ENCODE results near the gene SLC2A6. TPM values are rescaled to one million over a fixed set of nuclear protein-coding genes. Genes with fewer than 3 reads are reported as not detected.

Gene SLC2A6
- total and polyA plus RNA-seq, 10 of the 15 experiments (the other 5 are each of a cell fraction or from before 2014, with no cell fraction given), result 1.1 to 37.9 (median 18.3) TPM

DNA sequence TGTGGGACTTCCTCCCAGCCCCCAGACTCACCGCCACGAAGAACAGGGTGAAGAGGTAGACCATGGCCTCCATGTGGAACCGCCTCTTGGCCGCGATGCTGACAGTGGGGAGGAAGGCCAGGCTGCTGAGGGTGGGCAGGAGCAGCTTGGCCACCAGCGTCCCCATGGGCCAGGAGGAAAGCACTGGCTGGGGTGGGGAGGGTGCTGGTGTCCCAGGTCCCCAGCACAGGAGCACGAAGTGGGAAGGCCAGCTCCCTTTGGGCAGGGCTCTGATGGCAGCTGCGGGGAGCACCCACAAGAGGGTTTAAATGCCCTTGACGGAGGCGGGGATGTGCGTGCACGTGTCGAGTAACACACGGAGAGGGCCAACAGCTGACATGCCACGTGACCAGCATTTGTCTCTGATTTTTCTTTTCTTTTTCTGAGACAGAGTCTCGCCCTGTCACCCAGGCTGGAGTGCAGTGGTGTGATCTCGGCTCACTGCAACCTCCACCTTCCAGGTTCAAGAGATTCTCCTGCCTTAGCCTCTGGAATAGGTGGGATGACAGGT, 45.9 kb upstream of the SLC2A6 start, which contains the start of gene MYMK:
Gene MYMK, minus strand, starts transcription at position 281 of the 550 bp plus-strand sequence. Its CDS starts 115 bp downstream, at position 166.
- CTCF ChIA-PET, result no interaction called here
- BruUV-seq (replicated peaks), result no TSS peak
- intact Hi-C loops (cut with micrococcal nuclease; ENCODE audit: unreplicated experiment), result no loop called here
- Histone ChIP-seq H3K36me3 (ENCODE audit: control insufficient read depth in 2 of 2, insufficient read depth in 2 of 2, low read length in 1 of 2) (no peaks in the 10 kb centered on the region), H2AFZ (ENCODE audit: control insufficient read depth, low read depth, low read length) (no peak within 1 kb of the TSS), H3K4me2 (ENCODE audit: control insufficient read depth, insufficient read depth) (no peak within 1 kb of the TSS), H3K27me3 (replicated peaks in 1 of 2; ENCODE audit: control insufficient read depth in 2 of 2, insufficient read depth in 2 of 2, low read length in 1 of 2) (peaks cover 0 to 8% of the 10 kb centered on the region in 2 experiments; a peak in 3 of 4 replicates), H3K4me1 (ENCODE audit: control insufficient read depth, insufficient read depth, low read length) (no peaks in the 10 kb centered on the region), H4K20me1 (ENCODE audit: control insufficient read depth, insufficient read depth) (no peaks in the 10 kb centered on the region), H3K9me3 (replicated peaks; ENCODE audit: control insufficient read depth, insufficient read depth, low read length) (no peaks in the 10 kb centered on the region), H3K79me2 (ENCODE audit: control insufficient read depth, insufficient read depth, low read length) (no peaks in the 10 kb centered on the region), H3K9ac (ENCODE audit: control insufficient read depth, insufficient read depth, low read length) (no peak within 1 kb of the TSS), H3K4me3 (no peak within 1 kb of the TSS), H3K27ac (ENCODE audit: control insufficient read depth, insufficient read depth) (no peak within 1 kb of the TSS)
- SMC1A ChIA-PET (ENCODE audit: uncharacterized antibody, unreplicated experiment), result no interaction called here
- 17% methylated on average over 17 of the region's 17 CpGs for WGBS (ENCODE audit: insufficient coverage, insufficient replicate concordance, low lambda C conversion rate, missing lambda C conversion rate)
- ATAC-seq, result no peak
- POLR2A ChIA-PET, result no interaction called here
- no peak for DNase-seq (ENCODE audit: low read depth, low spot score)
- FAIRE-seq, result no peak
- RAD21 ChIA-PET (ENCODE audit: unreplicated experiment), result no interaction called here
- in situ Hi-C loops (cut with MboI), result loop anchor here (25.0 kb wide), 1 partner anchor 488 kb away; no protein-coding TSS in a partner anchor
- TF ChIP-seq CHD2 (IDR thresholded peaks at IDR 0.05; ENCODE audit: borderline replicate concordance, low read depth, low read length) (no peak), BHLHE40 (IDR thresholded peaks at IDR 0.05; ENCODE audit: borderline replicate concordance in 1 of 2, low read depth in 2 of 2, low read length in 1 of 2) (0 out of 4 replicates have a peak, but pooled peaks of 1 of the 2 experiments have one; percentile 10)

- RAD21 ChIA-PET (ENCODE audit: unreplicated experiment), result no interaction called here
- FAIRE-seq (no peak), DNase-seq (ENCODE audit: low read depth, low spot score) (no peak), ATAC-seq (no peak)
- BruUV-seq (replicated peaks), result no TSS peak
- Histone ChIP-seq H3K36me3 (ENCODE audit: control insufficient read depth in 2 of 2, insufficient read depth in 2 of 2, low read length in 1 of 2) (no peaks in the 10 kb centered on the region), H3K9ac (ENCODE audit: control insufficient read depth, insufficient read depth, low read length) (no peak overlapping the region), H3K4me3 (no peak overlapping the region), H3K27me3 (replicated peaks in 1 of 2; ENCODE audit: control insufficient read depth in 2 of 2, insufficient read depth in 2 of 2, low read length in 1 of 2) (peaks cover 0 to 6% of the 10 kb centered on the region in 2 experiments; a peak in 3 of 4 replicates), H3K27ac (ENCODE audit: control insufficient read depth, insufficient read depth) (no peak overlapping the region), H4K20me1 (ENCODE audit: control insufficient read depth, insufficient read depth) (no peaks in the 10 kb centered on the region), H3K9me3 (replicated peaks; ENCODE audit: control insufficient read depth, insufficient read depth, low read length) (no peaks in the 10 kb centered on the region), H3K4me2 (ENCODE audit: control insufficient read depth, insufficient read depth) (no peak overlapping the region), H3K4me1 (ENCODE audit: control insufficient read depth, insufficient read depth, low read length) (no peaks in the 10 kb centered on the region), H3K79me2 (ENCODE audit: control insufficient read depth, insufficient read depth, low read length) (no peaks in the 10 kb centered on the region), H2AFZ (ENCODE audit: control insufficient read depth, low read depth, low read length) (no peak overlapping the region)
- SMC1A ChIA-PET (ENCODE audit: uncharacterized antibody, unreplicated experiment), result no interaction called here
- POLR2A ChIA-PET, result no interaction called here
- intact Hi-C loops (cut with micrococcal nuclease; ENCODE audit: unreplicated experiment), result no loop called here
- 11% methylated on average over 5 of the region's 5 CpGs for WGBS (ENCODE audit: insufficient coverage, insufficient replicate concordance, low lambda C conversion rate, missing lambda C conversion rate)
- in situ Hi-C loops (cut with MboI), result no loop called here
- CTCF ChIA-PET, result no interaction called here
- no peak for TF ChIP-seq MLLT1 (IDR thresholded peaks at IDR 0.05)
- no peak for TF ChIP-seq EP300 (IDR thresholded peaks at IDR 0.05; ENCODE audit: borderline replicate concordance in 1 of 2, control insufficient read depth in 1 of 2, low read depth in 2 of 2, low read length in 2 of 2)
- TF ChIP-seq TAF1 (IDR thresholded peaks at IDR 0.05; ENCODE audit: borderline replicate concordance, low read depth, low read length), result no peak
- TF ChIP-seq, protein P1, sequence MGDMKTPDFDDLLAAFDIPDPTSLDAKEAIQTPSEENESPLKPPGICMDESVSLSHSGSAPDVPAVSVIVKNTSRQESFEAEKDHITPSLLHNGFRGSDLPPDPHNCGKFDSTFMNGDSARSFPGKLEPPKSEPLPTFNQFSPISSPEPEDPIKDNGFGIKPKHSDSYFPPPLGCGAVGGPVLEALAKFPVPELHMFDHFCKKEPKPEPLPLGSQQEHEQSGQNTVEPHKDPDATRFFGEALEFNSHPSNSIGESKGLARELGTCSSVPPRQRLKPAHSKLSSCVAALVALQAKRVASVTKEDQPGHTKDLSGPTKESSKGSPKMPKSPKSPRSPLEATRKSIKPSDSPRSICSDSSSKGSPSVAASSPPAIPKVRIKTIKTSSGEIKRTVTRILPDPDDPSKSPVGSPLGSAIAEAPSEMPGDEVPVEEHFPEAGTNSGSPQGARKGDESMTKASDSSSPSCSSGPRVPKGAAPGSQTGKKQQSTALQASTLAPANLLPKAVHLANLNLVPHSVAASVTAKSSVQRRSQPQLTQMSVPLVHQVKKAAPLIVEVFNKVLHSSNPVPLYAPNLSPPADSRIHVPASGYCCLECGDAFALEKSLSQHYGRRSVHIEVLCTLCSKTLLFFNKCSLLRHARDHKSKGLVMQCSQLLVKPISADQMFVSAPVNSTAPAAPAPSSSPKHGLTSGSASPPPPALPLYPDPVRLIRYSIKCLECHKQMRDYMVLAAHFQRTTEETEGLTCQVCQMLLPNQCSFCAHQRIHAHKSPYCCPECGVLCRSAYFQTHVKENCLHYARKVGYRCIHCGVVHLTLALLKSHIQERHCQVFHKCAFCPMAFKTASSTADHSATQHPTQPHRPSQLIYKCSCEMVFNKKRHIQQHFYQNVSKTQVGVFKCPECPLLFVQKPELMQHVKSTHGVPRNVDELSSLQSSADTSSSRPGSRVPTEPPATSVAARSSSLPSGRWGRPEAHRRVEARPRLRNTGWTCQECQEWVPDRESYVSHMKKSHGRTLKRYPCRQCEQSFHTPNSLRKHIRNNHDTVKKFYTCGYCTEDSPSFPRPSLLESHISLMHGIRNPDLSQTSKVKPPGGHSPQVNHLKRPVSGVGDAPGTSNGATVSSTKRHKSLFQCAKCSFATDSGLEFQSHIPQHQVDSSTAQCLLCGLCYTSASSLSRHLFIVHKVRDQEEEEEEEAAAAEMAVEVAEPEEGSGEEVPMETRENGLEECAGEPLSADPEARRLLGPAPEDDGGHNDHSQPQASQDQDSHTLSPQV (IDR thresholded peaks at IDR 0.05), result no peak
- no peak for TF ChIP-seq IRF4 (IDR thresholded peaks at IDR 0.05; ENCODE audit: low read depth, low read length)
- TF ChIP-seq ZZZ3 (IDR thresholded peaks at IDR 0.05; ENCODE audit: control insufficient read depth, insufficient read length, low read depth), result no peak
- TF ChIP-seq TCF12 (IDR thresholded peaks at IDR 0.05; ENCODE audit: low read depth, low read length), result no peak
- no peak for TF ChIP-seq MYC (IDR thresholded peaks at IDR 0.05; ENCODE audit: insufficient read depth, insufficient read length, insufficient replicate concordance, low read length, severe bottlenecking)
- no peak for TF ChIP-seq PAX8 (IDR thresholded peaks at IDR 0.05)
- no peak for TF ChIP-seq NBN (IDR thresholded peaks at IDR 0.05)
Observed at GRCh38 chr9:133524146-133524545, 45.2 kb upstream of the SLC2A6 start.
